ENCODE measurements around the gene UST. TPM values are rescaled to one million over a fixed set of nuclear protein-coding genes. Genes with fewer than 3 reads are reported as not detected.

Gene UST
- polyA plus RNA-seq, 1 donor from 2014 or later: 7.5 TPM

- Histone ChIP-seq H3K4me2 (ENCODE audit: low read length) (no peak overlapping the region), H4K20me1 (ENCODE audit: insufficient read depth) (no peaks in the 10 kb centered on the region), H3K9me3 (ENCODE audit: low read length) (no peaks in the 10 kb centered on the region), H3K27ac (ENCODE audit: low read length) (no peak overlapping the region), H3K79me2 (replicated peaks; ENCODE audit: insufficient read depth, low read length) (no peaks in the 10 kb centered on the region), H3F3A (ENCODE audit: insufficient read depth, low read length, poor library complexity, severe bottlenecking) (no peaks in the 10 kb centered on the region), H3K36me3 (ENCODE audit: insufficient read depth, low read length) (no peaks in the 10 kb centered on the region), H3K9ac (ENCODE audit: low read length) (no peak overlapping the region), H3K4me3 (ENCODE audit: low read length) (no peak overlapping the region), H3K9me2 (ENCODE audit: insufficient read depth, low read length) (no peaks in the 10 kb centered on the region), H3K27me3 (ENCODE audit: insufficient read depth, low read depth, low read length) (no peaks in the 10 kb centered on the region), H2AFZ (ENCODE audit: low read depth, low read length) (no peak overlapping the region)
- no peak for TF ChIP-seq RAD21 (conservative IDR thresholded peaks at IDR 0.05)
- TF ChIP-seq TAF1 (IDR thresholded peaks at IDR 0.05; ENCODE audit: low read depth): no peak
- no peak for TF ChIP-seq POLR2AphosphoS5 (IDR thresholded peaks at IDR 0.05)
- TF ChIP-seq SMC3 (conservative IDR thresholded peaks at IDR 0.05; ENCODE audit: poor library complexity): no peak
- TF ChIP-seq REST (IDR thresholded peaks at IDR 0.05; ENCODE audit: borderline replicate concordance): no peak
- no peak for TF ChIP-seq MXI1 (conservative IDR thresholded peaks at IDR 0.05; ENCODE audit: poor library complexity, severe bottlenecking)
- no peak for TF ChIP-seq EP300 (conservative IDR thresholded peaks at IDR 0.05; ENCODE audit: poor library complexity, severe bottlenecking)
- TF ChIP-seq EZH2 (IDR thresholded peaks at IDR 0.05; ENCODE audit: borderline replicate concordance, insufficient read depth, low read length, poor library complexity, severe bottlenecking): no peak
- no peak for TF ChIP-seq CTCF (IDR thresholded peaks at IDR 0.05; ENCODE audit: poor library complexity, severe bottlenecking)
Measured at GRCh38 chr6:149049230-149049629, 302.4 kb downstream of the UST start.

DNA sequence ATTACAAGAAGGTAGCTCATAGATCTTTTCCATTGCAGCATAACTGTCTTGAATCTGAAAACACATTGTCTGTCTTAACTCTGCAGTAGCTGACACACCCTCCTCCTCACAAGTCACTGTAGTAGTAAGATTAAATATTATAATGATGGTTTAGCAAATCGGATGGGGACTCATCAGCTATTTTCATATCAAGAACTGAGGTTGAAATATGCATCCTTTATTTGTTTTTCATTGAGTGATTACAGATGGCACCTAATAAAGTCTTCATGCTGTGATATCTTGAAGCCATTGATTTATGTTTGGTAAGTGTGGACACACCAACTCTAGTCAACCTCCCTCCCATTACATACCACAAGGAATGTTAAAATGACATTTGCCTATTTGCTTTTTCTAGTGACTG, 303.3 kb downstream of the UST start:
- H4K20me1 ChIP-seq (ENCODE audit: insufficient read depth): no peaks in the 10 kb centered on the region
- no peaks in the 10 kb centered on the region for H3K79me2 ChIP-seq (replicated peaks; ENCODE audit: insufficient read depth, low read length)
- H3K4me2 ChIP-seq (ENCODE audit: low read length): no peak overlapping the region
- no peak overlapping the region for H3K4me3 ChIP-seq (ENCODE audit: low read length)
- no peaks in the 10 kb centered on the region for H3K27me3 ChIP-seq (ENCODE audit: insufficient read depth, low read depth, low read length)
- H3K9me3 ChIP-seq (ENCODE audit: low read length): no peaks in the 10 kb centered on the region
- no peak overlapping the region for H3K27ac ChIP-seq (ENCODE audit: low read length)
- no peaks in the 10 kb centered on the region for H3F3A ChIP-seq (ENCODE audit: insufficient read depth, low read length, poor library complexity, severe bottlenecking)
- no peak overlapping the region for H3K9ac ChIP-seq (ENCODE audit: low read length)
- no peak overlapping the region for H2AFZ ChIP-seq (ENCODE audit: low read depth, low read length)
- TF ChIP-seq MXI1 (conservative IDR thresholded peaks at IDR 0.05; ENCODE audit: poor library complexity, severe bottlenecking) (no peak), TAF1 (IDR thresholded peaks at IDR 0.05; ENCODE audit: low read depth) (no peak), POLR2AphosphoS5 (IDR thresholded peaks at IDR 0.05) (no peak), REST (IDR thresholded peaks at IDR 0.05; ENCODE audit: borderline replicate concordance) (no peak), SMC3 (conservative IDR thresholded peaks at IDR 0.05; ENCODE audit: poor library complexity) (no peak), CTCF (IDR thresholded peaks at IDR 0.05; ENCODE audit: poor library complexity, severe bottlenecking) (no peak), EP300 (conservative IDR thresholded peaks at IDR 0.05; ENCODE audit: poor library complexity, severe bottlenecking) (no peak), EZH2 (IDR thresholded peaks at IDR 0.05; ENCODE audit: borderline replicate concordance, insufficient read depth, low read length, poor library complexity, severe bottlenecking) (no peak), RAD21 (conservative IDR thresholded peaks at IDR 0.05) (no peak)
- H3K36me3 ChIP-seq (ENCODE audit: insufficient read depth, low read length): no peaks in the 10 kb centered on the region
- H3K9me2 ChIP-seq (ENCODE audit: insufficient read depth, low read length): no peaks in the 10 kb centered on the region
